Fibroblast of skin of back (primary cell): ENCODE results near the gene PTPRN2.

ENCODE experiments used
- DNase-seq: peaks from one replicate; pipeline ENCODE4 v3.0.0-alpha.2; 2013

PTPRN2 gene

GRCh38 chr7:157547611-157548010 is 1040.0 kb downstream of the PTPRN2 start:
- no peak for DNase-seq

GRCh38 chr7:157547102-157547501 is 1040.5 kb downstream of the PTPRN2 start:
- no peak for DNase-seq

GRCh38 chr7:157545681-157546060 is 1042.0 kb downstream of the PTPRN2 start:
- no peak for DNase-seq

- DNase-seq: no peak
These were observed 1042.5 kb downstream of the PTPRN2 start for GRCh38 chr7:157544980-157545680.

- DNase-seq: no peak
These were observed 1043.4 kb downstream of the PTPRN2 start for GRCh38 chr7:157544226-157544625.

GRCh38 chr7:157543791-157544190 is 1043.8 kb downstream of the PTPRN2 start:
- no peak for DNase-seq

GRCh38 chr7:157543276-157543675 is 1044.3 kb downstream of the PTPRN2 start:
- no peak for DNase-seq

GRCh38 chr7:157542068-157543021 is 1045.3 kb downstream of the PTPRN2 start:
- no peak for DNase-seq

- DNase-seq: no peak
These were observed 1046.1 kb downstream of the PTPRN2 start for GRCh38 chr7:157541295-157542067.

- no peak for DNase-seq
These were observed 1046.9 kb downstream of the PTPRN2 start for GRCh38 chr7:157540606-157541294.

GRCh38 chr7:157540020-157540419 is 1047.6 kb downstream of the PTPRN2 start:
- no peak for DNase-seq

- no peak for DNase-seq
These were observed 1048.1 kb downstream of the PTPRN2 start for GRCh38 chr7:157539521-157539920.

- no peak for DNase-seq
These were observed 1048.9 kb downstream of the PTPRN2 start for GRCh38 chr7:157538735-157539134.

GRCh38 chr7:157538321-157538720 is 1049.3 kb downstream of the PTPRN2 start:
- DNase-seq: no peak

GRCh38 chr7:157537056-157537455 is 1050.6 kb downstream of the PTPRN2 start:
- DNase-seq: no peak

GRCh38 chr7:157532068-157532467 is 1055.6 kb downstream of the PTPRN2 start:
- no peak for DNase-seq

- no peak for DNase-seq
These were observed 1057.7 kb downstream of the PTPRN2 start for GRCh38 chr7:157529768-157530560.

GRCh38 chr7:157528785-157529341 is 1058.8 kb downstream of the PTPRN2 start:
- DNase-seq: no peak

GRCh38 chr7:157527686-157528085 is 1059.9 kb downstream of the PTPRN2 start:
- DNase-seq: no peak

GRCh38 chr7:157526913-157527634 is 1060.5 kb downstream of the PTPRN2 start:
- no peak for DNase-seq
